Spleen (tissue), 7 donors: ENCODE results near the gene MRPL37.

Source experiments
- POLR2A ChIP-seq, 3 donors: fragments of 450-650 bp; IDR thresholded peaks; one replicate each; pipeline ENCODE4 v1.5.1; 2017; ENCODE audit warnings: antibody characterized with exemption in 3 of 3, mild to moderate bottlenecking in 1 of 3
- TF ChIP-seq, protein P1 (sequence below), 11 experiments: fragments of 200-600 bp in 7 of 11; fragments of 450-650 bp in 4 of 11; sonication (generic) in 4 of 11; IDR thresholded peaks in 8 of 11; conservative IDR thresholded peaks in 3 of 11; 1 replicate in 7 of 11; 2 replicates in 4 of 11; pipeline versions ENCODE4 v1.4.0 to v1.8.0; 2016 to 2021; ENCODE audit warnings: antibody characterized with exemption in 11 of 11, inconsistent platforms in 4 of 11, mild to moderate bottlenecking in 1 of 11
- donor health status: DM: no; HTN: no; CAD: no; lungs with moderate emphysema.
- donor health status: DM: no; HTN: no; CAD: no.
- donor health status: DM: no; HTN: no; CAD: no.

DNA sequence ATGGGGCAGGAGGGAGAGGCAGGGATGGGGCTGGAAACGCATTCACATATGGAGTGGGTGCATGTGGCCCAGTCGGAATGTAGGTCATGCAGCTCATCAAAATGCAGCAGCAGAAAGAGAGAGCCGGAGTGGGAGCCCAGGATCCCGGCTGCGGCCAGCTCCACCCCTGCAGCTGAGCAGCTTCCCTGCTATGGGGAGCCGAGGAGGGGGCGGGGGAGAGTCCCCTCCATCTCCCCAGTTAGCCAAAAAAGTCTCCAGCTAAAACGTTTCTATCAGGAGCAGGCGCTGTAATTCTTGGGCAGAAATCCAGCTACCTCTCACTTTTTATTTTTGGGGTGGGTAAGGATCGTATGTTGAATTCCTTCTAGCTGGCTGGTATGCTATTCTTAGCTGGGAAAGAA is 39.7 kb downstream of the MRPL37 start:
- TF ChIP-seq, protein P1, sequence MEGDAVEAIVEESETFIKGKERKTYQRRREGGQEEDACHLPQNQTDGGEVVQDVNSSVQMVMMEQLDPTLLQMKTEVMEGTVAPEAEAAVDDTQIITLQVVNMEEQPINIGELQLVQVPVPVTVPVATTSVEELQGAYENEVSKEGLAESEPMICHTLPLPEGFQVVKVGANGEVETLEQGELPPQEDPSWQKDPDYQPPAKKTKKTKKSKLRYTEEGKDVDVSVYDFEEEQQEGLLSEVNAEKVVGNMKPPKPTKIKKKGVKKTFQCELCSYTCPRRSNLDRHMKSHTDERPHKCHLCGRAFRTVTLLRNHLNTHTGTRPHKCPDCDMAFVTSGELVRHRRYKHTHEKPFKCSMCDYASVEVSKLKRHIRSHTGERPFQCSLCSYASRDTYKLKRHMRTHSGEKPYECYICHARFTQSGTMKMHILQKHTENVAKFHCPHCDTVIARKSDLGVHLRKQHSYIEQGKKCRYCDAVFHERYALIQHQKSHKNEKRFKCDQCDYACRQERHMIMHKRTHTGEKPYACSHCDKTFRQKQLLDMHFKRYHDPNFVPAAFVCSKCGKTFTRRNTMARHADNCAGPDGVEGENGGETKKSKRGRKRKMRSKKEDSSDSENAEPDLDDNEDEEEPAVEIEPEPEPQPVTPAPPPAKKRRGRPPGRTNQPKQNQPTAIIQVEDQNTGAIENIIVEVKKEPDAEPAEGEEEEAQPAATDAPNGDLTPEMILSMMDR (IDR thresholded peaks at IDR 0.05 in 8 of 11, conservative IDR thresholded peaks at IDR 0.05 in 3 of 11) = no peak
- TF ChIP-seq POLR2A (IDR thresholded peaks at IDR 0.05) = no peak
